HepG2 (cell line): ENCODE measurements around the gene DEDD2. TPM values are rescaled to one million over a fixed set of nuclear protein-coding genes. Genes with fewer than 3 reads are reported as not detected.

ENCODE experiments used
- ATAC-seq: fragments of 200-7000 bp; cut with Tn5 transposase; 3 replicates; pipeline ENCODE4 v1.9.1; 2020; ENCODE audit warnings: mild to moderate bottlenecking, moderate library complexity
- BruUV-seq: library from RNA; stranded (reverse); fragments of 400-500 nt; replicated peaks from 2 replicates; lab custom pipeline; 2021; lab: Mats Ljungman, UMichigan
- CTCF ChIA-PET: fragments of 300-600 bp; formaldehyde crosslinking; extraction: SDS; loops from one replicate; lab custom pipeline; 2021; ENCODE audit warnings: low total read pairs, inconsistent platforms, low intra/inter-chr PET ratio; lab: Yijun Ruan, JAX
- POLR2A ChIA-PET: fragments of 350-600 bp; sonication (Branson Sonifier 250); formaldehyde crosslinking; loops from one replicate; lab custom pipeline; 2020; ENCODE audit warnings: antibody characterized with exemption, inconsistent platforms; lab: Yijun Ruan, JAX
- DNase-seq: peaks from one replicate; pipeline ENCODE4 v3.0.0-alpha.2; 2015; ENCODE audit warnings: low spot score
- FAIRE-seq: peaks from 3 replicates; lab custom pipeline; 2011; peaks lifted over from hg19 to GRCh38; lab: Jason Lieb, UNC
- H2AFZ ChIP-seq: one replicate; pipeline ENCODE4 v1.6.1; 2011; ENCODE audit warnings: low read length, inconsistent platforms
- H3K27ac ChIP-seq: fragments of 300-600 bp; 3 replicates; pipeline ENCODE4 v1.8.0; 2011; ENCODE audit warnings: mixed run types, mild to moderate bottlenecking, mixed read lengths, low read length, inconsistent platforms; ENCODE audit not compliant: insufficient read depth; ENCODE audit errors: extremely low read length
- H3K27me3 ChIP-seq, 2 experiments: fragments of 200-600 bp in 1 of 2; 2 replicates in 1 of 2; 3 replicates in 1 of 2; pipeline versions ENCODE4 v1.6.0 to v1.8.0; 2011; ENCODE audit warnings: low read length in 2 of 2, mild to moderate bottlenecking in 2 of 2, moderate library complexity in 2 of 2, inconsistent platforms in 1 of 2; ENCODE audit not compliant: insufficient read depth in 2 of 2, control insufficient read depth in 1 of 2
- H3K36me3 ChIP-seq, 2 experiments: fragments of 200-600 bp in 1 of 2; replicated peaks in 1 of 2; 2 replicates in 1 of 2; 3 replicates in 1 of 2; pipeline versions ENCODE4 v1.5.1 to v1.8.0; 2011; ENCODE audit warnings: low read length in 2 of 2, inconsistent platforms in 1 of 2; ENCODE audit not compliant: insufficient read depth in 2 of 2, control insufficient read depth in 1 of 2
- H3K4me1 ChIP-seq: 2 replicates; pipeline ENCODE4 v1.5.1; 2012; ENCODE audit warnings: low read length, inconsistent platforms; ENCODE audit not compliant: insufficient read depth
- H3K4me2 ChIP-seq: 2 replicates; pipeline ENCODE4 v1.6.0; 2011; ENCODE audit warnings: low read depth, low read length, inconsistent platforms
- H3K4me3 ChIP-seq, 3 experiments: fragments of 200-600 bp in 1 of 3; sonication (generic), shearing (Covaris generic) in 1 of 3; replicated peaks in 1 of 3; 2 replicates each; pipeline ENCODE4 v1.5.1; 2011 to 2016; ENCODE audit warnings: low read length in 3 of 3, inconsistent platforms in 2 of 3, low read depth in 2 of 3, mild to moderate bottlenecking in 2 of 3, control low read depth in 1 of 3, mixed read lengths in 1 of 3; ENCODE audit not compliant: insufficient read depth in 1 of 3
- H3K79me2 ChIP-seq: one replicate; pipeline ENCODE4 v1.6.1; 2011; ENCODE audit warnings: low read length, inconsistent platforms; ENCODE audit not compliant: insufficient read depth
- H3K9ac ChIP-seq: 2 replicates; pipeline ENCODE4 v1.6.0; 2011; ENCODE audit warnings: mild to moderate bottlenecking, low read depth, low read length, inconsistent platforms; ENCODE audit not compliant: insufficient read depth
- H3K9me3 ChIP-seq: 2 replicates; pipeline ENCODE4 v1.5.1; 2012; ENCODE audit warnings: mild to moderate bottlenecking, low read length
- H4K20me1 ChIP-seq: 2 replicates; pipeline ENCODE4 v1.6.0; 2011; ENCODE audit warnings: inconsistent platforms, mild to moderate bottlenecking, low read length, moderate library complexity; ENCODE audit not compliant: insufficient read depth
- AGO2 ChIP-seq: fragments of 200-400 bp; formaldehyde crosslinking; optimal IDR thresholded peaks from 2 replicates; pipeline ENCODE3; 2017; ENCODE audit warnings: mild to moderate bottlenecking, low read depth, low read length, moderate library complexity
- ARID2 ChIP-seq: sonication (generic); formaldehyde crosslinking; IDR thresholded peaks from 2 replicates; pipeline ENCODE4 v1.8.1; 2022; ENCODE audit warnings: mild to moderate bottlenecking, missing genetic modification reagents, borderline replicate concordance
- BORCS8-MEF2B ChIP-seq: sonication (generic); formaldehyde crosslinking; IDR thresholded peaks from 2 replicates; pipeline ENCODE4 v1.8.0; 2022; ENCODE audit warnings: mild to moderate bottlenecking, missing genetic modification reagents
- BRD4 ChIP-seq: sonication (generic); formaldehyde crosslinking; IDR thresholded peaks from 2 replicates; pipeline ENCODE4 v1.4.0; 2020; ENCODE audit warnings: missing genetic modification reagents
- GABPB1 ChIP-seq: IDR thresholded peaks from 2 replicates; pipeline ENCODE4 v1.6.1; 2016; ENCODE audit warnings: mild to moderate bottlenecking, missing genetic modification reagents, moderate library complexity, missing compliant biosample characterization
- HNRNPL ChIP-seq: fragments of 200-400 bp; formaldehyde crosslinking; IDR thresholded peaks from 2 replicates; pipeline ENCODE4 v1.6.1; 2017; ENCODE audit warnings: mild to moderate bottlenecking, low read depth, low read length
- MED8 ChIP-seq: sonication (generic); formaldehyde crosslinking; IDR thresholded peaks from 2 replicates; pipeline ENCODE4 v1.8.1; 2023; ENCODE audit warnings: mild to moderate bottlenecking, missing genetic modification reagents; ENCODE audit not compliant: insufficient replicate concordance
- POLR2AphosphoS5 ChIP-seq: IDR thresholded peaks from 2 replicates; pipeline ENCODE4 v1.6.1; 2012; ENCODE audit warnings: low read depth, low read length
- PRPF4 ChIP-seq: fragments of 200-400 bp; formaldehyde crosslinking; IDR thresholded peaks from 2 replicates; pipeline ENCODE4 v1.6.1; 2016; ENCODE audit warnings: low read length, low read depth; ENCODE audit not compliant: poor library complexity, severe bottlenecking
- RBFOX2 ChIP-seq: fragments of 200-400 bp; formaldehyde crosslinking; IDR thresholded peaks from 2 replicates; pipeline ENCODE4 v1.6.1; 2017; ENCODE audit warnings: low read depth, mild to moderate bottlenecking, low read length
- RBM22 ChIP-seq: fragments of 200-400 bp; formaldehyde crosslinking; optimal IDR thresholded peaks from 2 replicates; pipeline ENCODE3; 2017; ENCODE audit warnings: mild to moderate bottlenecking, low read length, moderate library complexity
- STAT5B ChIP-seq: sonication (generic); formaldehyde crosslinking; IDR thresholded peaks from 2 replicates; pipeline ENCODE4 v1.4.0; 2020; ENCODE audit warnings: missing genetic modification reagents
- ZBTB33 ChIP-seq: sonication (generic); formaldehyde crosslinking; IDR thresholded peaks from 2 replicates; pipeline ENCODE4 v1.4.0; 2020; ENCODE audit warnings: missing genetic modification reagents
- ZFP62 ChIP-seq: sonication (generic); formaldehyde crosslinking; IDR thresholded peaks from 2 replicates; pipeline ENCODE4 v1.4.0; 2020; ENCODE audit warnings: missing genetic modification reagents
- ZNF121 ChIP-seq: sonication (generic); formaldehyde crosslinking; IDR thresholded peaks from 2 replicates; pipeline ENCODE4 v1.5.0; 2020; ENCODE audit warnings: mild to moderate bottlenecking, missing genetic modification reagents
- ZNF256 ChIP-seq: sonication (generic); formaldehyde crosslinking; conservative IDR thresholded peaks from 2 replicates; pipeline ENCODE4 v1.4.0; 2020; ENCODE audit warnings: missing genetic modification reagents
- ZZZ3 ChIP-seq: sonication (generic); formaldehyde crosslinking; IDR thresholded peaks from 2 replicates; pipeline ENCODE4 v1.4.0; 2020; ENCODE audit warnings: missing genetic modification reagents, mild to moderate bottlenecking, borderline replicate concordance
- WGBS: methylation state at CpG from one replicate; pipeline ENCODE4 v1.1.6; 2017; ENCODE audit warnings: low lambda C conversion rate; 5-methylcytosine and 5-hydroxymethylcytosine counted together
- in situ Hi-C: cut with HindIII; loops from 2 replicates; pipeline ENCODE4 v1.10.0; 2017; ENCODE audit warnings: low pct_unique_long_range_greater_than_20kb; ENCODE audit not compliant: extremely low pct_ligation_motif_present
- intact Hi-C: fragments of 100-400 bp; cut with micrococcal nuclease; formaldehyde crosslinking; loops from one replicate; pipeline ENCODE4 v1.10.0; 2022; ENCODE audit not compliant: unreplicated experiment
- polyA plus RNA-seq, 8 experiments: library from polyadenylated mRNA; depleted of rRNA in 3 of 8; stranded (reverse) in 7 of 8; unstranded in 1 of 8; fragments of >200 nt; fragmentation: Illumina TruSeq in 4 of 8; extraction: Trizol in 4 of 8; gene quantifications; 2 replicates each; pipeline versions ENCODE4 v1.2.1 to v1.2.3, GENCODE V29; 2011 to 2016; ENCODE audit warnings: low read depth in 4 of 8, missing spikeins in 1 of 8, mixed read lengths in 1 of 8; ENCODE audit not compliant: insufficient read depth in 1 of 8
- total RNA-seq, 5 experiments: library from RNA; depleted of rRNA; stranded (reverse); fragments of >200 nt; fragmentation: Illumina TruSeq; extraction: Trizol; gene quantifications; 2 replicates each; pipeline ENCODE4 v1.2.3, GENCODE V29; 2016; ENCODE audit warnings: low read depth in 1 of 5
- TF ChIP-seq, protein P1 (sequence below): sonication (generic); formaldehyde crosslinking; IDR thresholded peaks from 2 replicates; pipeline ENCODE4 v1.4.0; 2020; ENCODE audit warnings: missing genetic modification reagents
- TF ChIP-seq, protein P2 (sequence below): sonication (generic); formaldehyde crosslinking; IDR thresholded peaks from 2 replicates; pipeline ENCODE4 v1.4.0; 2020; ENCODE audit warnings: missing genetic modification reagents

Gene DEDD2
- total and polyA plus RNA-seq, 2 of the 13 experiments (the other 11 are each of a cell fraction or from before 2014, with no cell fraction given): 19.2 to 24.7 TPM

DNA sequence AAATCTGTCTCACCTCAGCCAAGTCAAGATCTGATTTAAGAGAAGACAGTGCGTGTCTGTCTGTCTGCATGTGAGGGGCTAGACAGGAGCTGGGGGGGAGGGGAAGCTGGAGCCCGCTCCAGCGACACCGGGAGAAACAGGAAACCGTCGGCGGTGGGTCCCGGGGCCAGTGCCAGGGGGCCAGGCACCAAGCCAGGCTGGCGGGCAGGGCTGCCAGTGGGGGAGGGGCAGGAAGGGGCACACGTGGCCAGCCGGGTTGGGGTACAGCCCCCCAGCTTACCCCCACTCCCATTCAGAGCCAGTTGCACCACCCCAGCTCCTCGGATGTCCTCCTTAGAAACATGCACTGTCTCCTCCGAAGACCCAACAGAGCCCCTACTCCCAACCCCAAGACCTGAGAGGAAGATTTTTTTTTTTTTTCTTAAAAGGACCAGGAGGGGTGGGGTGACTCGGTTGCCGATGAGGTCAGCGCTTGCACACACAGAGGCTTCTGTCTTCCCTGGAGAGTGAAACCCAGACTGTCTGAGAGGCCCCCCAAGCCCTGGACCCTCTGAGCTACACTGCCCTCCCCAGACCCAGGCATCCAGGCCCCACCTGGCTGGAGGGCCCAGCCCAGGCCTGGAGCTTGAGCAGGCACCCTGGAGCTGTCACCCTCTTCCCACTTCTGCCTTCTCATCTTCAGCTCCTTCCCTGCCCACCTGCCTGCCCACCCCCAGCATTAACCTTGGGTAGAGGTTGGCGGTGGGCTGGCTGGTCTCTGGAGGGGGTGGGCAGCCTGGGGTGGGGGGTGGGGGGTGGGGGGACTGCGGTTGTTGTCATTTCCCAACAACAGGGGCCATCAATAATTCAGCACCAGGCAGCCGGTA, 33.4 kb upstream of the DEDD2 start:
- no TSS peak for BruUV-seq
- Histone ChIP-seq H3K9ac (no peak overlapping the region), H4K20me1 (peaks cover 49% of the 10 kb centered on the region), H3K4me1 (peaks cover 59% of the 10 kb centered on the region), H3K4me3 (no peak overlapping the region), H3K27ac (no peak overlapping the region), H3K27me3 (no peaks in the 10 kb centered on the region; a peak in 1 of 5 replicates), H3K4me2 (no peak overlapping the region), H2AFZ (no peak overlapping the region), H3K9me3 (no peaks in the 10 kb centered on the region), H3K79me2 (peaks cover 43% of the 10 kb centered on the region), H3K36me3 (peaks cover 7 to 32% of the 10 kb centered on the region in 2 experiments; a peak in 3 of 5 replicates)
- CTCF ChIA-PET: no interaction called here
- no peak for ATAC-seq
- intact Hi-C loops (no loop called here), in situ Hi-C loops (loop anchor here (5.0 kb wide), 1 partner anchor 36 kb away; no protein-coding TSS in a partner anchor)
- 93% methylated on average over 19 of the region's 19 CpGs for WGBS
- DNase-seq: no peak
- no peak for TF ChIP-seq ZFP62
- no peak; the same call in 1 of the 2 replicates for TF ChIP-seq POLR2AphosphoS5
- TF ChIP-seq HNRNPL: 0 out of 2 replicates have a peak, but pooled peaks have one; percentile 36
- peak; percentile 38; the same call in 1 of the 2 replicates for TF ChIP-seq ZBTB33 (CRISPR knock-in tag)
- 0 out of 2 replicates have a peak, but pooled peaks have one; percentile 25 for TF ChIP-seq GABPB1
- TF ChIP-seq BRD4 (CRISPR knock-in tag): no peak
- TF ChIP-seq ZNF256 (CRISPR knock-in tag): no peak
- no peak for TF ChIP-seq MED8 (CRISPR knock-in tag)
- no peak for TF ChIP-seq STAT5B (CRISPR knock-in tag)
- TF ChIP-seq ZNF121: no peak
- peak; percentile 59 for TF ChIP-seq RBM22
- peak; percentile 34 for TF ChIP-seq PRPF4
- TF ChIP-seq, protein P1, sequence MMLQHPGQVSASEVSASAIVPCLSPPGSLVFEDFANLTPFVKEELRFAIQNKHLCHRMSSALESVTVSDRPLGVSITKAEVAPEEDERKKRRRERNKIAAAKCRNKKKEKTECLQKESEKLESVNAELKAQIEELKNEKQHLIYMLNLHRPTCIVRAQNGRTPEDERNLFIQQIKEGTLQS (CRISPR knock-in tag): no peak
- TF ChIP-seq, protein P2, sequence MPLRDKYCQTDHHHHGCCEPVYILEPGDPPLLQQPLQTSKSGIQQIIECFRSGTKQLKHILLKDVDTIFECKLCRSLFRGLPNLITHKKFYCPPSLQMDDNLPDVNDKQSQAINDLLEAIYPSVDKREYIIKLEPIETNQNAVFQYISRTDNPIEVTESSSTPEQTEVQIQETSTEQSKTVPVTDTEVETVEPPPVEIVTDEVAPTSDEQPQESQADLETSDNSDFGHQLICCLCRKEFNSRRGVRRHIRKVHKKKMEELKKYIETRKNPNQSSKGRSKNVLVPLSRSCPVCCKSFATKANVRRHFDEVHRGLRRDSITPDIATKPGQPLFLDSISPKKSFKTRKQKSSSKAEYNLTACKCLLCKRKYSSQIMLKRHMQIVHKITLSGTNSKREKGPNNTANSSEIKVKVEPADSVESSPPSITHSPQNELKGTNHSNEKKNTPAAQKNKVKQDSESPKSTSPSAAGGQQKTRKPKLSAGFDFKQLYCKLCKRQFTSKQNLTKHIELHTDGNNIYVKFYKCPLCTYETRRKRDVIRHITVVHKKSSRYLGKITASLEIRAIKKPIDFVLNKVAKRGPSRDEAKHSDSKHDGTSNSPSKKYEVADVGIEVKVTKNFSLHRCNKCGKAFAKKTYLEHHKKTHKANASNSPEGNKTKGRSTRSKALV (CRISPR knock-in tag): no peak
- peak; percentile 81 for TF ChIP-seq RBFOX2
- peak; percentile 96 for TF ChIP-seq AGO2
- TF ChIP-seq ARID2 (CRISPR knock-in tag): no peak
- no peak for TF ChIP-seq BORCS8-MEF2B (CRISPR knock-in tag)
- TF ChIP-seq ZZZ3 (CRISPR knock-in tag): no peak
- POLR2A ChIA-PET: interaction anchor here (1.0 to 3.6 kb wide), 4 partner anchors 8 to 30 kb away, joined by 3 to 25 read pairs (median 5); partner anchors contain the start of genes CIC and GSK3A
- FAIRE-seq: no peak
